HepG2 (cell line): ENCODE results near the gene C14orf119. TPM values are rescaled to one million over a fixed set of nuclear protein-coding genes. Genes with fewer than 3 reads are reported as not detected.

Experiments
- AKAP8 ChIP-seq: sonication (generic); formaldehyde crosslinking; IDR thresholded peaks from 2 replicates; pipeline ENCODE4 v1.5.1; 2020; ENCODE audit warnings: mild to moderate bottlenecking, missing genetic modification reagents
- CENPT ChIP-seq: sonication (generic); formaldehyde crosslinking; IDR thresholded peaks from 2 replicates; pipeline ENCODE4 v1.8.0; 2022; ENCODE audit warnings: low read depth, mild to moderate bottlenecking, moderate library complexity, missing genetic modification reagents
- CREM ChIP-seq, 2 experiments: sonication (generic) in 1 of 2; formaldehyde crosslinking in 1 of 2; IDR thresholded peaks; 2 replicates each; pipeline versions ENCODE4 v1.4.0 to v1.6.1; 2016 to 2020; ENCODE audit warnings: antibody characterized with exemption in 1 of 2, mild to moderate bottlenecking in 1 of 2, missing genetic modification reagents in 1 of 2
- DMAP1 ChIP-seq: IDR thresholded peaks from 2 replicates; pipeline ENCODE4 v1.6.1; 2016
- DR1 ChIP-seq: sonication (generic); formaldehyde crosslinking; IDR thresholded peaks from 2 replicates; pipeline ENCODE4 v1.8.0; 2021; ENCODE audit warnings: mild to moderate bottlenecking, missing genetic modification reagents, inconsistent platforms
- EEA1 ChIP-seq: sonication (generic); formaldehyde crosslinking; IDR thresholded peaks from 2 replicates; pipeline ENCODE4 v1.5.1; 2020; ENCODE audit warnings: mild to moderate bottlenecking, missing genetic modification reagents, borderline replicate concordance
- GRHL1 ChIP-seq: sonication (generic); formaldehyde crosslinking; conservative IDR thresholded peaks from 2 replicates; pipeline ENCODE4 v1.8.0; 2022; ENCODE audit warnings: missing genetic modification reagents
- IRF1 ChIP-seq: sonication (generic); formaldehyde crosslinking; IDR thresholded peaks from 2 replicates; pipeline ENCODE4 v1.4.0; 2020; ENCODE audit warnings: low read depth, mild to moderate bottlenecking, missing genetic modification reagents
- KLF11 ChIP-seq: IDR thresholded peaks from 2 replicates; pipeline ENCODE4 v1.6.1; 2016; ENCODE audit warnings: missing compliant biosample characterization
- NR2F1 ChIP-seq, 2 experiments: fragments of 450-650 bp in 1 of 2; formaldehyde crosslinking in 1 of 2; IDR thresholded peaks; 2 replicates each; pipeline versions ENCODE4 v1.5.0 to v1.6.1; 2016 to 2020; ENCODE audit warnings: mild to moderate bottlenecking in 1 of 2, missing compliant biosample characterization in 1 of 2, missing genetic modification reagents in 1 of 2, moderate library complexity in 1 of 2
- REST ChIP-seq, 2 experiments: IDR thresholded peaks; 2 replicates each; pipeline ENCODE4 v1.6.1; 2011 to 2012; ENCODE audit warnings: low read length in 2 of 2, borderline replicate concordance in 1 of 2, low read depth in 1 of 2, mild to moderate bottlenecking in 1 of 2, moderate library complexity in 1 of 2
- SMYD3 ChIP-seq: sonication (generic); formaldehyde crosslinking; IDR thresholded peaks from 2 replicates; pipeline ENCODE4 v1.8.1; 2023; ENCODE audit warnings: mild to moderate bottlenecking, missing genetic modification reagents
- SOX5 ChIP-seq: IDR thresholded peaks from 2 replicates; pipeline ENCODE4 v1.6.1; 2016; ENCODE audit warnings: borderline replicate concordance
- TBP ChIP-seq: sonication (generic); formaldehyde crosslinking; IDR thresholded peaks from 2 replicates; pipeline ENCODE4 v1.5.0; 2020; ENCODE audit warnings: missing genetic modification reagents
- XRCC5 ChIP-seq: fragments of 200-400 bp; formaldehyde crosslinking; optimal IDR thresholded peaks from 2 replicates; pipeline ENCODE3; 2017; ENCODE audit warnings: mild to moderate bottlenecking, low read length
- ZBTB25 ChIP-seq: IDR thresholded peaks from 2 replicates; pipeline ENCODE4 v1.6.1; 2018; ENCODE audit warnings: missing genetic modification reagents
- ZMYM3 ChIP-seq: sonication (generic); formaldehyde crosslinking; IDR thresholded peaks from 2 replicates; pipeline ENCODE4 v1.5.1; 2020; ENCODE audit warnings: mild to moderate bottlenecking, missing genetic modification reagents
- ZNF224 ChIP-seq: sonication (generic); formaldehyde crosslinking; IDR thresholded peaks from 2 replicates; pipeline ENCODE4 v1.5.0; 2020; ENCODE audit warnings: mild to moderate bottlenecking, missing genetic modification reagents
- ZNF558 ChIP-seq: sonication (generic); formaldehyde crosslinking; IDR thresholded peaks from 2 replicates; pipeline ENCODE4 v1.9.0; 2022; ENCODE audit warnings: mild to moderate bottlenecking, missing genetic modification reagents, borderline replicate concordance
- ZNF724P ChIP-seq: sonication (generic); formaldehyde crosslinking; IDR thresholded peaks from 2 replicates; pipeline ENCODE4 v1.8.0; 2022; ENCODE audit warnings: missing genetic modification reagents, borderline replicate concordance
- ZNF773 ChIP-seq: sonication (generic); formaldehyde crosslinking; IDR thresholded peaks from 2 replicates; pipeline ENCODE4 v1.4.0; 2020; ENCODE audit warnings: missing genetic modification reagents, borderline replicate concordance
- ZSCAN25 ChIP-seq: sonication (generic); formaldehyde crosslinking; IDR thresholded peaks from 2 replicates; pipeline ENCODE4 v1.8.0; 2022; ENCODE audit warnings: mild to moderate bottlenecking, missing genetic modification reagents
- polyA plus RNA-seq, 8 experiments: library from polyadenylated mRNA; depleted of rRNA in 3 of 8; stranded (reverse) in 7 of 8; unstranded in 1 of 8; fragments of >200 nt; fragmentation: Illumina TruSeq in 4 of 8; extraction: Trizol in 4 of 8; gene quantifications; 2 replicates each; pipeline versions ENCODE4 v1.2.1 to v1.2.3, GENCODE V29; 2011 to 2016; ENCODE audit warnings: low read depth in 4 of 8, missing spikeins in 1 of 8, mixed read lengths in 1 of 8; ENCODE audit not compliant: insufficient read depth in 1 of 8
- total RNA-seq, 5 experiments: library from RNA; depleted of rRNA; stranded (reverse); fragments of >200 nt; fragmentation: Illumina TruSeq; extraction: Trizol; gene quantifications; 2 replicates each; pipeline ENCODE4 v1.2.3, GENCODE V29; 2016; ENCODE audit warnings: low read depth in 1 of 5

C14orf119 gene
- total and polyA plus RNA-seq, 2 of the 13 experiments (the other 11 are each of a cell fraction or from before 2014, with no cell fraction given), result 117 to 206 TPM

- TF ChIP-seq KLF11 (CRISPR knock-in tag) (0 out of 2 replicates have a peak, but pooled peaks have one; percentile 57), GRHL1 (CRISPR knock-in tag) (no peak), XRCC5 (peak; percentile 100), TBP (CRISPR knock-in tag) (no peak), ZNF773 (no peak), ZNF724P (CRISPR knock-in tag) (no peak), REST (IDR thresholded peaks at IDR 0.05; ENCODE audit: borderline replicate concordance in 1 of 2, low read depth in 1 of 2, low read length in 2 of 2) (no peak), IRF1 (CRISPR knock-in tag) (no peak), CREM (IDR thresholded peaks at IDR 0.05) (no peak), CREM (CRISPR knock-in tag; IDR thresholded peaks at IDR 0.05) (no peak), EEA1 (CRISPR knock-in tag) (no peak), ZNF558 (CRISPR knock-in tag) (no peak), CENPT (CRISPR knock-in tag) (no peak), AKAP8 (CRISPR knock-in tag) (peak; percentile 75), SMYD3 (no peak), ZNF224 (CRISPR knock-in tag) (no peak), ZBTB25 (CRISPR knock-in tag) (peak; percentile 80), ZMYM3 (peak; percentile 73; the same call in 1 of the 2 replicates), DMAP1 (no peak; the same call in 1 of the 2 replicates), DR1 (CRISPR knock-in tag) (no peak), SOX5 (CRISPR knock-in tag) (peak; percentile 46; the same call in 1 of the 2 replicates), NR2F1 (CRISPR knock-in tag; IDR thresholded peaks at IDR 0.05) (0 out of 4 replicates have a peak, but pooled peaks of 1 of the 2 experiments have one; percentile 45), ZSCAN25 (CRISPR knock-in tag) (no peak)
Measured at GRCh38 chr14:23056145-23056955, 39.0 kb upstream of the C14orf119 start (continued).
